D341Med (cell line): ENCODE data around the gene SPTY2D1.

ENCODE experiments used
- DNase-seq: peaks from one replicate; pipeline ENCODE4 v3.0.0; 2012; ENCODE audit warnings: low spot score

Gene SPTY2D1

GRCh38 chr11:18564149-18564548 is 70.0 kb downstream of the SPTY2D1 start:
- DNase-seq = no peak

GRCh38 chr11:18563090-18563730 is 70.9 kb downstream of the SPTY2D1 start:
- no peak for DNase-seq
